Measurements from ENCODE around the gene UBE2C. TPM values are rescaled to one million over a fixed set of nuclear protein-coding genes. Genes with fewer than 3 reads are reported as not detected.

Gene UBE2C
- total RNA-seq, 1 experiment from 2014 or later, result 265 TPM

DNA sequence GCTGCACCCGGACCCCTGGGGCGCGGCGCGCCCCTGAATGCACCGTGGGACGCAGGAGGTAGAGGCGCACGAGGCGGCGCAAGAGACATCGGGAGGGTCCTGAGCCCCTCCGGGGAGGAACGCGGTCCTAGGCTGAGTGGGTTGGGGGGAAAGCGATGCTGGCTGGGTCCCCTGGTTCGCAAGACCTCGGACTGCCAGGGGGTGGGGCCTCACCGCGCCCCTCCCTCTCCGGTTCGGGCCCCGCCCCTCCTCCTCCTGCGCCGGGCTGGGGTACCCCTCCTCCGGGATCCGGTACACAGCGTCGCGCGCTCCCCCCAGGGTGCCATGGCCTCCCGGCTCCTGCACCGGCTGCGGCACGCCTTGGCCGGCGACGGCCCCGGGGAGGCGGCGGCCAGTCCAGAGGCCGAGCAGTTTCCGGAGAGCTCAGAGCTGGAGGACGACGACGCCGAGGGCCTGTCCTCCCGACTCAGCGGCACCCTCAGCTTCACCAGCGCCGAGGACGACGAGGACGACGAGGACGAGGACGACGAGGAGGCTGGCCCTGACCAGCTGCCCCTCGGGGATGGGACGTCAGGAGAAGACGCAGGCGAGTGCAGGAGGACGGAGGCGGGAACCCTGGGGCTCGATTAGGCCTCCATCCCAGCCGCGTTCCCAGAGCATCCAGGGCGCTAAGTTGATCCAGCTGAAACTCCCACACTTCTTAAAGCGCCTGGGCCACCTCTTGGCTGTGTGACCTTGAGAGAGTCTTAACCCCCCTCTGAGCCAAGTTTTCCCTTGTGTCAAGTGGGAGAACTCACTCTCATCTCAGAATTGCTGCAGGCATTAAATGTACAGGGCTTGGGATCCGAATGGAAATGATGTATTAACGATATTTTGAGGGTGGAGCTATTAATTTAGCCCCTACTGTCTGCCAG, 21.7 kb downstream of the UBE2C start:
- DNase-seq, result peak; percentile 99
- Histone ChIP-seq H3K36me3 (replicated peaks; ENCODE audit: control insufficient read depth, insufficient read depth, low read length) (peaks cover 9% of the 10 kb centered on the region), H3K27me3 (ENCODE audit: control insufficient read depth, insufficient read depth, low read length) (no peaks in the 10 kb centered on the region), H3K4me3 (ENCODE audit: insufficient read depth, low read depth, low read length) (peak overlapping the region; percentile 76)

DNA sequence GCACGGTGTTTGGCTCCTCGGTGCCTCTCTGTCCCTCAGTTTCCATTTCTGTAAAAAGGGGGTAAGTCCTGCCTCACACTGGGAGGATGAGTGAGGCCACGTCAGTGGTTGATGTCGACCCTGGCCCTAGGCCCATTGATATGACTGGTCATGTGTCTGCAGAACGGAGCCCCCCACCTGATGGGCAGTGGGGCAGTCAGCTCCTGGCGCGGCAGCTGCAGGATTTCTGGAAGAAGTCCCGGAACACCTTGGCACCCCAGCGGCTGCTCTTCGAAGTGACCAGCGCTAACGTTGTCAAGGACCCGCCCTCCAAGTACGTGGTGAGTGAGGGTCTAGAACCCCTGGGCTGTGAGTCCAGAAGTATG, 22.3 kb downstream of the UBE2C start:
- DNase-seq, result no peak
- Histone ChIP-seq H3K36me3 (replicated peaks; ENCODE audit: control insufficient read depth, insufficient read depth, low read length) (peaks cover 9% of the 10 kb centered on the region), H3K27me3 (ENCODE audit: control insufficient read depth, insufficient read depth, low read length) (no peaks in the 10 kb centered on the region), H3K4me3 (ENCODE audit: insufficient read depth, low read depth, low read length) (no peak overlapping the region)

DNA sequence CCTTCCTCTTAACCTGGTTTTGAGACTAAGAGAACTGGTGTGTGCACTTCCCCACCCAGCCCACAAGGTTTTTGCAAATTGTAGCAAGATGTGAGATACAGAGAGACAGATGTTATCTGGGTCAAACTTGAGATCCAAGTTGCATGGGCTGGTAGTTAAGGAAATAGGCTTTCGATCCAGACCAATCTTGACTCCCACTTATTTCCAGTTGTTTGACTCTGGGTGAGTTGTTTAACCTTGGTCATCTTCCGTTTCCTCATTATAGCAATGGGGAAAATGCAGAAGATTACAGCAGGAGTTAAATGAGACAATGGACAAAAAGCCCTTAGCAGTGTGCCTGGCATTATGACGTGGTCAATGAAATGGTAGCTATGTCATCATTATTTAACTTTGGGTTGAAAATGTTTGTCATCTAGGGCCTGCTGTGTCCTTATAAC, 22.9 kb downstream of the UBE2C start:
- DNase-seq, result no peak
- Histone ChIP-seq H3K27me3 (ENCODE audit: control insufficient read depth, insufficient read depth, low read length) (no peaks in the 10 kb centered on the region), H3K4me3 (ENCODE audit: insufficient read depth, low read depth, low read length) (no peak overlapping the region), H3K36me3 (replicated peaks; ENCODE audit: control insufficient read depth, insufficient read depth, low read length) (peaks cover 9% of the 10 kb centered on the region)

DNA sequence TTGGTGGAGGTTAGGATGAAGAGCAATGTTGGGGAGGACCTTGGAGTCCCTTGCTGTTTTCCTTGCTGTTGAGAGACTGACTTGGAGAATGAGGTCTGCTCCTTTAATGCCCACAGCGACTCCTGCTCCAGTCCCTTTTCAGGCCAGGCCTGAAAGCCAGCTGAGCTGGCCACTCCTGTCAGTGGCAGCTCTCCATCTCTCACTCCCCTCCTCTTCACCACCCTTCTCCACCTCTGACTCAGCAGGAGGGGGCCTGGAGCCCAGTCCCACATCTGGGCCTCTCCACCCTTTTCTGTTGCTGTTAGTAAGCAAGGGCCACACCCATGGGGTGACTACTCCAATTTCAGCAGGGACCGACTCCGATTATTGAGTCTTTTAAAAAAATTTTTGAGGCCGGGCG, 23.4 kb downstream of the UBE2C start:
- Histone ChIP-seq H3K36me3 (replicated peaks; ENCODE audit: control insufficient read depth, insufficient read depth, low read length) (peaks cover 9% of the 10 kb centered on the region), H3K27me3 (ENCODE audit: control insufficient read depth, insufficient read depth, low read length) (no peaks in the 10 kb centered on the region), H3K4me3 (ENCODE audit: insufficient read depth, low read depth, low read length) (no peak overlapping the region)
- no peak for DNase-seq

DNA sequence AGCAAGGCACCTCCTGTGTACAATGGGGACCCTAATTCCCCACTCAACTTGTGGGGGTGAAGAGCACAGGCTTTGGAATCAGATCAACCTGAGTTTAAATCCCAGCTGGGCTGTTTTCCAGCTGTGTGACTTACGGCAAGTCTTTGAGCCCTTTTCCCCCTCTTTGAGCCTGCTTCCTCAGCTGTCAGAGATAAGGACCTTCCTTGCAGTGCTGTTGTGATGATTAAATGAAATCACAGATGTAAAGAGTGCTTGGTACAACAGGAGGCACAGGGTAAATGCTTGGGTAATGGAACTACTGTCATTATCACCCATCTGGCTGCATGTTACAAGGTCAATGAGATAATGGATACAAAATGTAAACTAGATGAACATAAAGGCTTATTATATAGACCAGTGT, 24.4 kb downstream of the UBE2C start:
- H3K4me3 ChIP-seq (ENCODE audit: insufficient read depth, low read depth, low read length), result no peak overlapping the region
- no peak for DNase-seq
- peaks cover 13% of the 10 kb centered on the region for H3K36me3 ChIP-seq (replicated peaks; ENCODE audit: control insufficient read depth, insufficient read depth, low read length)
- no peaks in the 10 kb centered on the region for H3K27me3 ChIP-seq (ENCODE audit: control insufficient read depth, insufficient read depth, low read length)

DNA sequence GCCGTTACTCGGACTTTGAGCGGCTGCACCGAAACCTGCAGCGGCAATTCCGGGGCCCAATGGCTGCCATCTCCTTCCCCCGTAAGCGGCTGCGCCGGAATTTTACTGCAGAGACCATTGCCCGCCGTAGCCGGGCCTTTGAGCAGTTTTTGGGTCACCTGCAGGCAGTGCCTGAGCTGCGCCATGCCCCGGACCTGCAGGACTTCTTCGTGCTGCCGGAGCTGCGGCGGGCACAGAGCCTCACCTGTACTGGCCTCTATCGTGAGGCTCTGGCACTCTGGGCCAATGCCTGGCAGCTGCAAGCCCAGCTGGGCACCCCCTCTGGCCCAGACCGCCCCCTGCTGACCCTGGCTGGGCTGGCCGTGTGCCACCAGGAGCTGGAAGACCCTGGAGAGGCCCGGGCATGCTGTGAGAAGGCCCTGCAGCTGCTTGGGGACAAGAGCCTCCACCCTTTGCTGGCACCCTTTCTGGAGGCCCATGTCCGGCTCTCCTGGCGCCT, 28.3 kb downstream of the UBE2C start:
- DNase-seq, result no peak
- Histone ChIP-seq H3K27me3 (ENCODE audit: control insufficient read depth, insufficient read depth, low read length) (no peaks in the 10 kb centered on the region), H3K36me3 (replicated peaks; ENCODE audit: control insufficient read depth, insufficient read depth, low read length) (peaks cover 23% of the 10 kb centered on the region), H3K4me3 (ENCODE audit: insufficient read depth, low read depth, low read length) (no peak overlapping the region)

DNA sequence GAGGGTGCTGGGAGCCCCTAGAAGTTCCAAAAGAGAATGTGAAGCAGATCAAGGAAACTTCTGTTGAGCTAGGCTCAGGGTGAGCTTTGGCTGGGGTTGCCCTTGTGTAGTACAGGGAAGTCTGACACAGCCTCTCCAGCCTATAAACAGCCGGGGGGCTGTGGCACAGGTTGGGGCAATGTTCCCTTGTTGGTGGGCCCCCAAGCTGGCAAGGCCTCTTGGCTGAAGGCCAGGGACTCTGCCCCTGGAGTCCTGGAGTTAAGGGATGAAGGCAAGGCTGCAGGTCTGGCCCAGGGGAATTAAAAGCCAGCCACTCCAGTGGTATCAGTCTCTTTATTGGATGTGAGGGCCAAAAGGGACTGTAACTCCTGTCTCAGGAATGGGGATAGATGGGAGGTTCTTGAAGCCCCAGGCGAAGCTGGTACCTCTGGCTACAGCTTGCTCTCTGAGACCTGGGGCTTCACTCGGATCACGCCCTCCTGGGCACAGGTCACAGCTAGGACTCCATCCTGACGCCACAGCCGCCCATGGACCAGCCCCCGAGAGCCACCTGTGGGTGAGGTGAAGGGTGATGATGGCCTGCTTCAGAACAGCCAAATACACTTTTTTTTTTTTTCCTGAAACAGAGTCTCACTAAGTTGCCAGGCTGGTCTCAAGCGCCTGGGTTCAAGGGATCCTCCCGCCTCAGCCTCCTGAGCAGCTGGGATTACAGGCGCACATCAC, 29.1 kb downstream of the UBE2C start:
- no peak for DNase-seq
- no peak overlapping the region for H3K4me3 ChIP-seq (ENCODE audit: insufficient read depth, low read depth, low read length)
- H3K27me3 ChIP-seq (ENCODE audit: control insufficient read depth, insufficient read depth, low read length), result no peaks in the 10 kb centered on the region
- H3K36me3 ChIP-seq (replicated peaks; ENCODE audit: control insufficient read depth, insufficient read depth, low read length), result peaks cover 23% of the 10 kb centered on the region

DNA sequence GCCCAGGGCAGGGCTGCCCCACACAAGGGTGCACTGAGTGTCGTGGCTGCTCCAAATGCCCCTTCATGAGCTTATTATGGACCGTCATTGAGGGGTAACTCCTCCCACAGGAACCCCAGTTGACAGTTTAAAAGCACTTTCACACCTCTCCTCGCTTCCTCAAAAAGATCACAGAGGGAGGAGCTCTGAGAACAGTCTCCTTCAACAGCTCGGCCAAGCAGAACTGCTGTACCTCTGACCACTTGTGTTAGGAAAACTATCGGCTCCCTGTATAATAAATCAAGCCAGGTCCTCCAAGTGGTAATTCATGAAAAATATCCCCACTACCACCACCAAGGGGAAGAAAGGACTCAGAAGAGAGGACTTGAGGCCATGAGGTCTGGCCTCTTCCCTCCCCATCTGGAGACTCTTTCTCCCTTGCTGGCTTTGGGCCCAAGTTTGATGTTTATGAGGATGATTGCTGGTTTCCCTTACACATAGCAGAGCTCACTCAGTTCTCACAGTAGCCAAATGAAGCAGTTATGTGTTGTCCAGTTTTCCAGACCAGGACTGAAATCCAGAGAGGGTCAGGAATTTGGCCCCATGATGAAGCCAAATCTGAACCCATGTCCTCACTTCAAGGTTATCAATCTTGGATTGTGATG, 29.8 kb downstream of the UBE2C start:
- Histone ChIP-seq H3K27me3 (ENCODE audit: control insufficient read depth, insufficient read depth, low read length) (no peaks in the 10 kb centered on the region), H3K4me3 (ENCODE audit: insufficient read depth, low read depth, low read length) (no peak overlapping the region), H3K36me3 (replicated peaks; ENCODE audit: control insufficient read depth, insufficient read depth, low read length) (peaks cover 19% of the 10 kb centered on the region)
- DNase-seq, result no peak

DNA sequence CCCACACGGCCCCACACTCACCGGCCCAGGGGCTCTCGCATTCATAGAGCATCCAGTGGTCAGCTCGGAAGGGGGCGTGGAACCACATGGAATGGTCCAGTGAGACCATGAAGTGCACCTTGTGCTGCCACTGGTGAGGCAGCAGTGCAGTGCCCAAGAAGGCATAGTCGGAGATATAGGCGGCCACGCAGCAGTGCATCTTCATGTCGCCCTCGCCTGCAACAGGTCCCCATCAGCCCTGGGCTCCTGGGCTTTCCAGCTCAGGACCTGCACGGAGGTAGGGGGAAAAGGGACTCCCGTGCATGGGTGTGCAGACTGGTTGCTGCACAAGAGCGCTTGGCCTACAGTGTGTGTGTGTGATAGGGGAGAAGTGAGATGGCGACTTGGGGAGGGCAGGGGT, 31.1 kb downstream of the UBE2C start:
- Histone ChIP-seq H3K27me3 (ENCODE audit: control insufficient read depth, insufficient read depth, low read length) (no peaks in the 10 kb centered on the region), H3K4me3 (ENCODE audit: insufficient read depth, low read depth, low read length) (no peak overlapping the region), H3K36me3 (replicated peaks; ENCODE audit: control insufficient read depth, insufficient read depth, low read length) (peaks cover 22% of the 10 kb centered on the region)
- no peak for DNase-seq

DNA sequence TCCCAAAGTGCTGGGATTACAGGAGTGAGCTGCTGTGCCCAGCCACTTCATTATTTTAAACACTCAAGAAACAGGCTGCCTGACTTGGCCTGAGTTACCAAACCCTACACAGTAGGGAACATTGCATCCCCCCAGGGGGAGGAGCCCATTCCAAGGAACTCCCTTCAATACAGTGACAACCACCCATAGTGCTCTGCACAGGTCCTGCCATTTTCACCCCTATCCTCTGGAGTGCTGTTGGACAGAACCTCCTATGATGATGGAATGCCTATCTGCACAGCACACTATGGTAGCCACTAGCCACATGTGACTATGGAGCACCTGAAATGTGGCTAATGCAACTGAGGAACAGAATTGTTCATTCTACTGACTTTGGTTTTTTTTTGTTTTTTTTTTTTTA, 33.0 kb downstream of the UBE2C start:
- H3K4me3 ChIP-seq (ENCODE audit: insufficient read depth, low read depth, low read length), result no peak overlapping the region
- peaks cover 22% of the 10 kb centered on the region for H3K36me3 ChIP-seq (replicated peaks; ENCODE audit: control insufficient read depth, insufficient read depth, low read length)
- DNase-seq, result no peak
- H3K27me3 ChIP-seq (ENCODE audit: control insufficient read depth, insufficient read depth, low read length), result no peaks in the 10 kb centered on the region

DNA sequence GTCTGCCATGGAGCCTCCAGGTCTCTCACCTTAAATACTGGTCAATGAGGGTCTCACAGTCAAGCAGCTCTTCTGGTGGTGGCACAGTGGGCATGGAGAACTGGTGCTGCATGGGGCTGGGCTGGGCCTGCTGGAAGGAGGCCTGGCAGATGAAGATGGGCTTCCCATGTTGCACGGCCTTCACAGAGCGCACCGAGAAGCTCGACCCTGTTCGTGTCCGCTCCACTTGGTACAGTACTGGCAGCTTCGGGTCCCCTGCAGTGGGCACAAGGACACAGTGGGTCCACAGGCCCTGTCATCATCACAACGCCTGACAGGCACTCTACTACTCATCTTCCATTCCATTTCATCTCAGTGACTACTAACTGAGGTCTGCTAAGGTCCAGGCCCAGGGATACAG, 36.0 kb downstream of the UBE2C start:
- DNase-seq, result no peak
- peaks cover 9% of the 10 kb centered on the region for H3K36me3 ChIP-seq (replicated peaks; ENCODE audit: control insufficient read depth, insufficient read depth, low read length)
- H3K27me3 ChIP-seq (ENCODE audit: control insufficient read depth, insufficient read depth, low read length), result no peaks in the 10 kb centered on the region
- no peak overlapping the region for H3K4me3 ChIP-seq (ENCODE audit: insufficient read depth, low read depth, low read length)

DNA sequence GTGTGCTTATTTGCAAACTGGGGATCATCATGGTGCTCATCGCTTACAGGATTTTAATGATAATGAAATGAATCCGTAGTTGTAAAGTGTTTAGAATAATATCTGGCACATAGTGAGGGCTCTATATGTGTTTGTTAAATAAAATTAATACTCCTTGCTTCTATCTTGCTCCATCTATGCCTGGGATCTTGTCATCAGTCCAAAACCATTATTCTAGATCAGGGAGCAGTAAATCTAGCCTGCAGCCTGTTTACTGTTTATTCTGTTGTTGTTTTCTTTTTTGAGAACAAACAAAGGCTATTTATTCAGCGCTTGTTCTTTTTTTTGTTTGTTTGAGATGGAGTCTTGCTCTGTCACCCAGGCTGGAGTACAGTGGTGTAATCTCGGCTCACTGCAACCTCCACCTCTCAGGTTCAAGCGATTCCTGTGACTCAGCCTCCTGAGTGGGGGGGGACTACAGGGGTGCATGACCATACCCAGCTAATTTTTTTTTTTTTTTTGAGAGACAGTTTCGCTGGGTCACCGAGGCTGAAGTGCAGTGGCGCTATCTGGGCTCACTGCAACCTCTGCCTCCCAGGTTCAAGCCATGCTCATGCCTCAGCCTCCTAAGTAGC, 36.6 kb downstream of the UBE2C start:
- H3K27me3 ChIP-seq (ENCODE audit: control insufficient read depth, insufficient read depth, low read length), result no peaks in the 10 kb centered on the region
- no peak for DNase-seq
- no peak overlapping the region for H3K4me3 ChIP-seq (ENCODE audit: insufficient read depth, low read depth, low read length)
- H3K36me3 ChIP-seq (replicated peaks; ENCODE audit: control insufficient read depth, insufficient read depth, low read length), result peaks cover 3% of the 10 kb centered on the region

DNA sequence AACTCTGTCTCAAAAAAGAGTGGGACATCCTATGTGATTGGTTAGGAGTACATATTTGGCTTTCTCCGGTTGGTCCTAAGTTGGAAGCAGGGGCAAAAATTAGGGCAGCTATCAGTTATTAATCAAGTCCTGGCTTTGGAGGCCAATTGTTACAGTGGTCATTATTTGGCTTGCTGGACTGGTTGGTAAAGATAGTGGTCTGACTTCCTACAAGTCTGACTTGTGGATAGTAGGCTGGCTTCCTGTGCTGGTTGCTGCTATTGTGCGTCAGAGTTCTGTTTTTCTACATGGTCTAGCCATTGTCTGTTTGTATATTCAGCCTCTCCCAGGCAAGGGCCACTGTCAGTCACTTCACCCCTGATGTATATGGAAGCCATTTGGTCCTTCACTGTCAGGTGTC, 37.8 kb downstream of the UBE2C start:
- Histone ChIP-seq H3K36me3 (replicated peaks; ENCODE audit: control insufficient read depth, insufficient read depth, low read length) (peaks cover 2% of the 10 kb centered on the region), H3K4me3 (ENCODE audit: insufficient read depth, low read depth, low read length) (no peak overlapping the region)

DNA sequence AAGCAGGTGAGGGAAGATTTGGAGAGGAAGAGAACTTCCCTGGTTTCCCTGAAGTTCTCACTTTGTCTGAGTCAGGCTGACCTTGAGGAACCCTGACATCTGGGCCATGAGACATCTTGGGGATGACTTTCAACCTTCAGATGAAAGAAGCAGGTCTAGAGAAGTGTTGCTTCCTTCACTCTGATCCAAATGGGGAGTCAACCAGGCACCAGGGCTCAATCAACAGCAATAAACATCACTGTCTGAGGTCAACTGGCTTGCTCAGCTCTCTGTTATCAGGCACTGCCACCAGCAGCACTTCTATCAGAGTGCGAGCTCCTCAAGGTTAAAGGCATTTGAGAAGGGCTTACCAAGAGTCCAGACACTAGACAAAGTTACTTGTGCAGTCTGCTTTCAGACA, 38.5 kb downstream of the UBE2C start:
- Histone ChIP-seq H3K36me3 (replicated peaks; ENCODE audit: control insufficient read depth, insufficient read depth, low read length) (peaks cover 2% of the 10 kb centered on the region), H3K27me3 (ENCODE audit: control insufficient read depth, insufficient read depth, low read length) (no peaks in the 10 kb centered on the region), H3K4me3 (ENCODE audit: insufficient read depth, low read depth, low read length) (no peak overlapping the region)
- DNase-seq, result no peak

More for the DNA sequence above, 37.8 kb downstream of the UBE2C start:
- no peak for DNase-seq
- H3K27me3 ChIP-seq (ENCODE audit: control insufficient read depth, insufficient read depth, low read length), result no peaks in the 10 kb centered on the region
